GM18951 (cell line): ENCODE measurements around the gene ADGRG7.

Experiments used
- POLR2A ChIP-seq: IDR thresholded peaks from 4 replicates; pipeline ENCODE4 v1.6.1; 2011; ENCODE audit warnings: mild to moderate bottlenecking; ENCODE audit not compliant: insufficient read length, insufficient read depth; ENCODE audit errors: extremely low read depth
- in situ Hi-C: fragments of 300-500 bp; cut with MboI; formaldehyde crosslinking; loops from one replicate; pipeline ENCODE4 v1.12.0; 2022; ENCODE audit warnings: low sequenced_read_pairs, mixed read lengths, inconsistent platforms; ENCODE audit not compliant: unreplicated experiment

The ADGRG7 gene

GRCh38 chr3:100581650-100582049 is 27.8 kb upstream of the ADGRG7 start:
- TF ChIP-seq POLR2A = no peak
- in situ Hi-C loops = loop anchor here (10.0 to 25.0 kb wide), 2 partner anchors 117 to 744 kb away; no protein-coding TSS in a partner anchor

- in situ Hi-C loops = loop anchor here (10.0 to 25.0 kb wide), 2 partner anchors 117 to 745 kb away; no protein-coding TSS in a partner anchor
Observed at GRCh38 chr3:100582157-100582556, 27.2 kb upstream of the ADGRG7 start.

GRCh38 chr3:100584101-100584660 is 25.2 kb upstream of the ADGRG7 start:
- in situ Hi-C loops = loop anchor here (10.0 to 25.0 kb wide), 2 partner anchors 119 to 747 kb away; no protein-coding TSS in a partner anchor

GRCh38 chr3:100586832-100587231 is 22.6 kb upstream of the ADGRG7 start:
- no peak for TF ChIP-seq POLR2A
- in situ Hi-C loops = loop anchor here (10.0 to 25.0 kb wide), 2 partner anchors 122 to 750 kb away; no protein-coding TSS in a partner anchor

More at GRCh38 chr3:100584101-100584660, 25.2 kb upstream of the ADGRG7 start:
- TF ChIP-seq POLR2A = no peak

- TF ChIP-seq POLR2A = no peak
- in situ Hi-C loops = loop anchor here (10.0 to 25.0 kb wide), 2 partner anchors 123 to 751 kb away; no protein-coding TSS in a partner anchor
Observed at GRCh38 chr3:100588251-100588650, 21.1 kb upstream of the ADGRG7 start.

- in situ Hi-C loops = loop anchor here (10.0 to 25.0 kb wide), 2 partner anchors 275 to 753 kb away; no protein-coding TSS in a partner anchor
- TF ChIP-seq POLR2A = no peak
Observed at GRCh38 chr3:100590114-100590839, 19.1 kb upstream of the ADGRG7 start.

GRCh38 chr3:100590840-100591147 is 18.6 kb upstream of the ADGRG7 start:
- no peak for TF ChIP-seq POLR2A
- in situ Hi-C loops = loop anchor here (10.0 to 25.0 kb wide), 2 partner anchors 276 to 753 kb away; no protein-coding TSS in a partner anchor

- TF ChIP-seq POLR2A = no peak
- in situ Hi-C loops = loop anchor here (10.0 to 25.0 kb wide), 2 partner anchors 277 to 754 kb away; no protein-coding TSS in a partner anchor
Observed at GRCh38 chr3:100591411-100591810, 18.0 kb upstream of the ADGRG7 start.

GRCh38 chr3:100600181-100601042 is 9.0 kb upstream of the ADGRG7 start:
- in situ Hi-C loops = no loop called here
- TF ChIP-seq POLR2A = no peak

- in situ Hi-C loops = no loop called here
- no peak for TF ChIP-seq POLR2A
Observed at GRCh38 chr3:100602506-100603444, 6.6 kb upstream of the ADGRG7 start.

- in situ Hi-C loops = no loop called here
- TF ChIP-seq POLR2A = no peak
Observed at GRCh38 chr3:100603469-100603868, 5.9 kb upstream of the ADGRG7 start.

- in situ Hi-C loops = no loop called here
- no peak for TF ChIP-seq POLR2A
Observed at GRCh38 chr3:100605358-100605757, 4.0 kb upstream of the ADGRG7 start.
